Stimulated activated CD8-positive, alpha-beta memory T cell treated with anti-CD3 and anti-CD28 coated beads, Interleukin-12 subunit alpha, Interleukin-12 subunit beta, amount 100 ng/mL, for 4 hours (primary cell): Measurements from ENCODE around the gene TIAM1.

Experiments
- DNase-seq: peaks from one replicate; pipeline ENCODE4 v3.0.0-alpha.2; 2020; ENCODE audit warnings: low read depth

Gene TIAM1

DNA sequence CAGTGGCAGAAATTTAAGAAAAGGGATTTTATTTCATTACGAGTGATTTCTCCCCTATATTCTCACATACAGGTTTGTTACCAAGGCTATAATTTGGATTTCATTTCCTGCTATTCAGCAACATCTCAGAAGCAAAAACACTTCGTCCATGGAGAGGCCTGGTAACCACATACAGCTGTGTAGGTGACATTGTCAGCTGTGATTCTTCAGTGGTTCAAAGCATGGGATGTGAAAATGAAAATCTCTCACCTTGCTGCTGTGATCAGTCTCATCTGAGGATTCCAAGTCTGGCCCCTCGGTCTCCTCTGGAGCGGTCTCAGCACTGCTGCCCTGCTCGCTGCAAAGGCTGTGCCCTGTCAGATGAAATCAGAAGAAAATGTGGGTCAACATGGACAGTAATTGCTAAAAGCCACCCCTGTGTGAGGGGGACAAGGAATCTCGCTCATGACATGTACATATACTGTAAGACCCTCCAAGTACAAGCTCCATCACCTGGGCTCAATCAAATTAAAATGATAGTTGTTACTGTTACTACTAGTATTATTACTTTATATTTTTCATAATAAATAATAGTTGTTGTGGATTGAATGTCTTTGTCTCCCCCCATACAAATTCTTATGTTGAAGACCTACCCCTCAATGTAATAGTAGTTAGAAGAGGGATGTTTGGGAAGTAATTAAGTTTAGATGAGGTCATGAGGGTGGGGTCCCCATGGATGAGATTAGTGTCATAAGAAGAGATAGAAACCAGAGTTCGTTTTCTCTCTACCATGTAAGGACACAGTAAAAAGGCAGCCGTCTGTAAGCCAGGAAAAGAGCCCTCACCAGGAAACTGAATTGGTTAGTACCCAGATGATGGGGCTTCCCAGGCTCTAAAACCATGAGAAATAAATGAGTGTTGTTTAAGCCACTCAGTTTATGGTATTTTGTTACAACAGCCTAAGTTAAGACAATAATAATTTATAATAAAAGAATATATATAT, 179.1 kb downstream of the TIAM1 start:
- DNase-seq = no peak

DNA sequence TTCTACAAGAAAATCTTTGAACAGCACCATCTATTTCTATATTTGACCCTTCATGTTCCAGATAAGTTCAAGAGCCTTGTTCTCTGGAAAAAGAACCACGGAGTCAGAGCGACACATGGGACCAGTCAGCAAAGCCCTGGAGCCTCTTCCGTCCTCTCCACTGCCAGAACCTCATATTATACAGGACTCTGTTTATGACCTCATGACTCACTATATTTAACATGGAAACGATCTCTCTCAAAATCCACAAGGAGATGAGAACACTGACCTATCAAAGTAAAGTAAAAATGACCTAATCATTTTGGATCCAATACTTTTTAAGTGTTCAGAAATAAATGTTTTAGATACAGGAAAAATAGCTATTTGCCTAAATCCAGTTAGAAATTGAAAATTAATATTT, 181.2 kb downstream of the TIAM1 start:
- DNase-seq = no peak

DNA sequence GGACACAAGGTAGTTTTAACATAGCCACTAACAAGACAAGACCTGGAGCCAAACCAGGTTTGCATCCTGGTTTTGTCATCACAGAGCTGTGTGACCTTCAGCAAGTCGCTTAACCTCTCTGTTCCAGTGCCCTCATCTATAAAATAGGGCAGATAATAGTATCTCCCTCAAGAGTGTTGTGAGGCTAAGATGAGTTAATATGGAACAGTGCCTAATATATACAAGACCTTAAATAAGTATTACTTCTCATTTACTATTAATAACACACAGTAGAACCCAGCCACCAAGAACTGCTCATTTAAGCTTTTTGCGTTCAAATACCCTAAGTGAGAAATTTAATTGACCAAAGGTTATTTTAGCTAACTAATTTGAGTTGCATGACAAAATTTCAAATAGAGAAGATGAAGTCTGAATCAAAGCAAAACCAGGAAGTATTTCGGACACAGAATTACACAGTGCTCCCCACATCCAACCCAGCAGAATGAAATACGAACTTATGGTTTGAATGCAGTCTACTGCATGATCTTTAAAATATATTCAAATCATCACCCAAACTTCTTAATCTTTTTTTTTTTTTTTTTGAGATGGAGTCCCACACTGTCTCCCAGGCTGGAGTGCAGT, 181.9 kb downstream of the TIAM1 start:
- no peak for DNase-seq

DNA sequence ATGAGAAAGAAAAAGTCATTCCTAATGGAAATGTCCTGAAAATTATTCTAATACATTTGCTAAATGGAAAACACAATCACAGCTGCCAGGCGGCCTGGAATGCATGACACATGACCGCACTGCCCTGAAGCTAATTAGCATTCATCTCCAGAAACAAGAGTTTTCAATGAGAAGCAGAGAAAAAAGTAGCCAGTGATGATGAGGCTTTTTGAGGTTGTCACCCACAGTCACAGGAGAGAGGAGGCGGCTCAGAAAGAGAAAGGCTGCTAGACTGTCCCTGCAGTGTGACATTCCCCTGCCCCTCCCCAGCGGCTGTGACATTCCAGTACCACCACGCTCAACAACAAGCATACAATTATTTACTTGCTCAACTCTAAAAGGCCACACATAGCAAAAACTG, 182.9 kb downstream of the TIAM1 start:
- no peak for DNase-seq

GRCh38 chr21:31159808-31160207, 184.3 kb downstream of the TIAM1 start:
- DNase-seq = no peak

- no peak for DNase-seq
These were observed 185.1 kb downstream of the TIAM1 start for GRCh38 chr21:31158789-31159581.

DNA sequence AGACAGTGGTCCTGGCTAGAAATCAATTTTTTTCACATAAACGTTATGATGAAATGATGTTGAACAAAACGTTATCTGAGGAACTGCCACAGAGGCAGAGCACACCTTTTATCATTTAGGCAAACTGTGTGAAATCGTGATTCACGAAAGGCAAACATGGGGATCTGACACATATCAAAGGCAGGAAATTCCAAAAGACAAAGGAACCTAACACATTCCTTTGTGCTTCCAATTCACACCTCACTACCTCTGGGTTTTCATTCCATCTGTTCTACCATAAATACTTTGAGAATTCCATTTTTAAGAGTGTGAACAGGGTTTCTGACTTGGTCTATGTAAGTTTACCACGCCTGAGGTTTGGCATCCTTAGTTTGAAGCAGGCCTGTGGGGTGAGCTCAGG, 186.3 kb downstream of the TIAM1 start:
- DNase-seq = no peak

DNA sequence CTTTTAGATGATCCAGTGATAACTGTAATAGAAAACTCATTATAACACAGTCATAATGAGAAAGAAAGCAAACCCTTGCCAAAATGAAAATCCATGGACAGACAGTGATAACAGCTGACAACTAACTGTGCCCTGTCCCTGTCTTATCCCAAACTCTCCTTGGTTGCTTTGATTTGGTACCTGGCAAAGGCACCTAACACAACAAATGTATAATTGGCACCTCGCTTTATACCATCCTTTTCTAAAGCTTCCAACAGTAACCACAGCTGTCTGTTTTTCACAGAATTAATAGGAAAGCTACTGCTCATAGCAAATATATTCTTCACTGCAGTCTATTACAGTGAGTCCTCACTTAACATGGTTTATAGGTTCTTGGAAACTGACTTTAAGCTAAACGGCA, 187.4 kb downstream of the TIAM1 start:
- no peak for DNase-seq

DNA sequence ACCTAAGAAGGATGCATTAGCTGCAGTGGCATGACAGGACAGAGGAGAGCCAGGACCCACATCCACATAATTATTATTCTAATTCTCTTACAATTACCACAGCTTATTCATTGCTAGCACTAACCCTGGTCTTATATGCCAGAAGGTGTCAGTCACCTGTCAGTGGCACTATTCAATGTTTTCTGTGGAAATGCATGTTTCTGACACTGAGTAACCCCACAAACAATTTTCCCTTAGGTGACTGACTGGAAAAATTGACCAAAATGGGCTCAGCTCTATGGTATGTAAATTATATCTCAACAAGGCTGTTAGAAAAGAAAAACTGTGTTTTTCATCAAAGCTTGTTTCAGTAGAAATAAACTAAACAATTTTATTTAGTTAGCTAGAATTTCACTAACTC, 187.9 kb downstream of the TIAM1 start:
- no peak for DNase-seq

- DNase-seq = no peak
These were observed 192.7 kb downstream of the TIAM1 start for GRCh38 chr21:31151156-31152045.

- DNase-seq = no peak
These were observed 198.8 kb downstream of the TIAM1 start for GRCh38 chr21:31145274-31145673.

- DNase-seq = no peak
These were observed 201.0 kb downstream of the TIAM1 start for GRCh38 chr21:31143036-31143435.

GRCh38 chr21:31142600-31142999, 201.5 kb downstream of the TIAM1 start:
- DNase-seq = no peak

DNA sequence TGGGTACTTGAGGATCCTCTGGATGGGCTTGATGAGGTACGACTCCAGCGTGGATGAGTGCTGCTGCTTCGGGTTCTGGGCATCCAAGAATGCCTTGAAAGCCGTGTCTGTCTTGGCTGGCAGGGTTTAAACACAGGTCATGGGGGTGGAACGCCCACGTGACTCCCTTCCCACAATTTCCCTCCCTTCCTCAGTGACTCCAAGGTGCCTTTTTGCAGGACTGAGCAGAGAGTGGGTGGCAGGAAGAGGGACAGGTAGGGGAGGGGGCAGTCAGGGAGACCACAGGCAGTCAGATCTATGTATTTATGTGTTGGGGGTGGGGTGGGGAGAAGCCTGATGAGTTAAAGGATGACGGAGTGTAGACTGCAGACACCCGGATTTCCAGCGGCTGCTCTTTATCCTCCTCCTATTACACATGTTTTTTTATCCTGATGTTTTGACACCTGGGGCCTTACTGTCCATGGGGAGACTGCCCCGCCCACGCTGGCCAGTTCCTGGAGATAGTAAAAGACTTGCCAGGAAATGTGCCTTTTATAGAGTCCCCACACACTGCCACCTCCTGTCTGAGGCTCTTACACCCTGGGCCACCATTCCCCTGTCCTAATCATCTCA, 202.6 kb downstream of the TIAM1 start:
- DNase-seq = no peak

GRCh38 chr21:31140676-31141075, 203.4 kb downstream of the TIAM1 start:
- no peak for DNase-seq

GRCh38 chr21:31140025-31140424, 204.0 kb downstream of the TIAM1 start:
- DNase-seq = no peak

GRCh38 chr21:31137960-31138359, 206.1 kb downstream of the TIAM1 start:
- DNase-seq = no peak

- DNase-seq = no peak
These were observed 207.2 kb downstream of the TIAM1 start for GRCh38 chr21:31136891-31137290.

DNA sequence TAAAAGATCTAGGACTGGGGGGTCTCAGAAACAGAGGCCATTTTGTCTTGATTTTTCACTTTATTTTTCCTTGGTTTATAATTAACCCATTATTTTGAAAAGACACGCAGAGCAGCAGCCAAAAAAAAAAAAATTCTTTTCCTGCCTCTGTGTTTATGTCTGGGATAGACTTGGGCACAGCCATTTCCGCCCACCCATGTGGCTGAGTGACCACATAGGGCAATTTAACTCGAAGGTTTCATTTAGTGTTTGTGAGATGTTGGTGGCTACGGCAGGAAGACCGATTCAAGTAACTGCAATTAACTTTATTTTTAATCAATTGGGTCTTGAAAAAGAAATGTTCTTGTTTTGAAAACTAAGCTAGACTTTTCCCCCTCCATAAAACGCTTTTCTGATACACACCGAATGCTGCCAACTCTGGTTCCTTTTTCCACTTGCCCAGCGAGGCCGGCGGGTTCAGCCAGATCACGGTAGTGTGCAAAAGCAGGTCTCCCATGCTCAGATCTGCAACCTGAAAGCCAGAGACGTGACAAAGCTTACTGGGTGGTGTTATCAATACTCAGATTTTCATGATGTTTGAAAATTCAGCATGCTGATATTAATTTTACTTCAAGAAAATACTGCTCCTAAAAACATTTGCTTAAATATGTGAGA, 208.4 kb downstream of the TIAM1 start:
- no peak for DNase-seq

GRCh38 chr21:31133243-31133830, 210.7 kb downstream of the TIAM1 start:
- no peak for DNase-seq
